ENCODE data around the gene CHST3.
"Not testable (repeated sequence)": the region's sequence is repeated elsewhere in the genome, so short reads cannot be mapped to it uniquely, and the experiment has no call there.

CHST3 gene

GRCh38 chr10:71972746-71973695 lies 8.8 kb downstream of the CHST3 start:
- no peak for DNase-seq (ENCODE audit: low read depth in 2 of 2)

GRCh38 chr10:71973777-71974488 lies 9.7 kb downstream of the CHST3 start:
- DNase-seq (ENCODE audit: low read depth in 2 of 2), result no peak

- DNase-seq (ENCODE audit: low read depth in 2 of 2), result no peak
Observed at GRCh38 chr10:71974489-71975021, 10.4 kb downstream of the CHST3 start.

GRCh38 chr10:71975087-71975870 lies 11.1 kb downstream of the CHST3 start:
- DNase-seq (ENCODE audit: low read depth in 2 of 2), result no peak

GRCh38 chr10:71975871-71976725 lies 11.9 kb downstream of the CHST3 start:
- no peak for DNase-seq (ENCODE audit: low read depth in 2 of 2)

- DNase-seq (ENCODE audit: low read depth in 2 of 2), result not testable (repeated sequence)
Observed at GRCh38 chr10:71977614-71977903, 13.4 kb downstream of the CHST3 start.

- no peak for DNase-seq (ENCODE audit: low read depth in 2 of 2)
Observed at GRCh38 chr10:71978476-71978875, 14.3 kb downstream of the CHST3 start.

GRCh38 chr10:71978988-71979691 lies 14.9 kb downstream of the CHST3 start:
- DNase-seq (ENCODE audit: low read depth in 2 of 2), result no peak

- DNase-seq (ENCODE audit: low read depth in 2 of 2), result no peak
Observed at GRCh38 chr10:71979692-71980062, 15.5 kb downstream of the CHST3 start.

- DNase-seq (ENCODE audit: low read depth in 2 of 2), result no peak
Observed at GRCh38 chr10:71980181-71981014, 16.2 kb downstream of the CHST3 start.

- no peak for DNase-seq (ENCODE audit: low read depth in 2 of 2)
Observed at GRCh38 chr10:71981015-71981875, 17.1 kb downstream of the CHST3 start.

- no peak for DNase-seq (ENCODE audit: low read depth in 2 of 2)
Observed at GRCh38 chr10:71981876-71982230, 17.7 kb downstream of the CHST3 start.

GRCh38 chr10:71982269-71983178 lies 18.3 kb downstream of the CHST3 start:
- no peak for DNase-seq (ENCODE audit: low read depth in 2 of 2)

- DNase-seq (ENCODE audit: low read depth in 2 of 2), result no peak
Observed at GRCh38 chr10:71984126-71984808, 20.1 kb downstream of the CHST3 start.

- no peak for DNase-seq (ENCODE audit: low read depth in 2 of 2)
Observed at GRCh38 chr10:71984809-71985388, 20.7 kb downstream of the CHST3 start.

- DNase-seq (ENCODE audit: low read depth in 2 of 2), result peak; percentile 64 to 66
Observed at GRCh38 chr10:71985542-71986250, 21.5 kb downstream of the CHST3 start.

All from fibroblast of skin of left quadriceps (primary cell).